Esophagus squamous epithelium (tissue), 4 donors: ENCODE data around the gene TRPM1.

Experiments
- CTCF ChIP-seq, 6 experiments: fragments of 450-650 bp in 4 of 6; fragments of 200-600 bp in 2 of 6; sonication (generic) in 2 of 6; IDR thresholded peaks; one replicate each; pipeline ENCODE4 v1.5.1; 2016 to 2019; ENCODE audit warnings: antibody characterized with exemption in 6 of 6, mild to moderate bottlenecking in 4 of 6, moderate library complexity in 4 of 6
- POLR2A ChIP-seq, 4 donors: fragments of 450-650 bp; IDR thresholded peaks; one replicate each; pipeline ENCODE4 v1.6.1; 2017; ENCODE audit warnings: antibody characterized with exemption in 4 of 4, mild to moderate bottlenecking in 4 of 4, moderate library complexity in 3 of 4

- TF ChIP-seq CTCF (IDR thresholded peaks at IDR 0.05) (no peak), POLR2A (IDR thresholded peaks at IDR 0.05) (no peak)
Observed at GRCh38 chr15:31040611-31041010, 60.9 kb downstream of the TRPM1 start.
